ENCODE results near the gene PHTF2.

DNA sequence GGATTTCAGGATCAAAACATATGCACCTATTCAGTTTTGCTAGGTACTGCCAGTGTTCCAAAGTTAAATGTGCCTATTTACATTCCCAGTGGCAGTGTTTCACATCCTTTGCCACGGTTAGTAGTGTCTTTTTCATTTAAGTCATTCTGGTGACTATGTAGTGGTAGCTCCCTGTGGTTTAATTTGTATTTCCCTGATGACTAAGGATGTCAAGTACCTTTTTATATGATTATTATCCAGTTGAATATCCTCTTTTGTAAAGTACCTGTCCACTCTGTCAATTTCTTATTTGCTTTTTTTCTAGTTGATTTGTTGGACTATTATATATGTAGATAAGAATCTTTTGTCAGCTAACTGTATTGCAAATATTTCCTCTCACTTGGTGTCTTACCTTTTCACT lies 45.4 kb upstream of the PHTF2 start:
- no peak for TF ChIP-seq POLR2A (IDR thresholded peaks at IDR 0.05; ENCODE audit: low read depth)
- TF ChIP-seq, protein P1, sequence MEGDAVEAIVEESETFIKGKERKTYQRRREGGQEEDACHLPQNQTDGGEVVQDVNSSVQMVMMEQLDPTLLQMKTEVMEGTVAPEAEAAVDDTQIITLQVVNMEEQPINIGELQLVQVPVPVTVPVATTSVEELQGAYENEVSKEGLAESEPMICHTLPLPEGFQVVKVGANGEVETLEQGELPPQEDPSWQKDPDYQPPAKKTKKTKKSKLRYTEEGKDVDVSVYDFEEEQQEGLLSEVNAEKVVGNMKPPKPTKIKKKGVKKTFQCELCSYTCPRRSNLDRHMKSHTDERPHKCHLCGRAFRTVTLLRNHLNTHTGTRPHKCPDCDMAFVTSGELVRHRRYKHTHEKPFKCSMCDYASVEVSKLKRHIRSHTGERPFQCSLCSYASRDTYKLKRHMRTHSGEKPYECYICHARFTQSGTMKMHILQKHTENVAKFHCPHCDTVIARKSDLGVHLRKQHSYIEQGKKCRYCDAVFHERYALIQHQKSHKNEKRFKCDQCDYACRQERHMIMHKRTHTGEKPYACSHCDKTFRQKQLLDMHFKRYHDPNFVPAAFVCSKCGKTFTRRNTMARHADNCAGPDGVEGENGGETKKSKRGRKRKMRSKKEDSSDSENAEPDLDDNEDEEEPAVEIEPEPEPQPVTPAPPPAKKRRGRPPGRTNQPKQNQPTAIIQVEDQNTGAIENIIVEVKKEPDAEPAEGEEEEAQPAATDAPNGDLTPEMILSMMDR (IDR thresholded peaks at IDR 0.05) = no peak
- TF ChIP-seq EP300 (IDR thresholded peaks at IDR 0.05) = no peak
